Measurements from ENCODE around the gene IRAG1.
A peak's percentile ranks its signal among the peaks of the same experiment; 100 is the strongest.

IRAG1 gene

DNA sequence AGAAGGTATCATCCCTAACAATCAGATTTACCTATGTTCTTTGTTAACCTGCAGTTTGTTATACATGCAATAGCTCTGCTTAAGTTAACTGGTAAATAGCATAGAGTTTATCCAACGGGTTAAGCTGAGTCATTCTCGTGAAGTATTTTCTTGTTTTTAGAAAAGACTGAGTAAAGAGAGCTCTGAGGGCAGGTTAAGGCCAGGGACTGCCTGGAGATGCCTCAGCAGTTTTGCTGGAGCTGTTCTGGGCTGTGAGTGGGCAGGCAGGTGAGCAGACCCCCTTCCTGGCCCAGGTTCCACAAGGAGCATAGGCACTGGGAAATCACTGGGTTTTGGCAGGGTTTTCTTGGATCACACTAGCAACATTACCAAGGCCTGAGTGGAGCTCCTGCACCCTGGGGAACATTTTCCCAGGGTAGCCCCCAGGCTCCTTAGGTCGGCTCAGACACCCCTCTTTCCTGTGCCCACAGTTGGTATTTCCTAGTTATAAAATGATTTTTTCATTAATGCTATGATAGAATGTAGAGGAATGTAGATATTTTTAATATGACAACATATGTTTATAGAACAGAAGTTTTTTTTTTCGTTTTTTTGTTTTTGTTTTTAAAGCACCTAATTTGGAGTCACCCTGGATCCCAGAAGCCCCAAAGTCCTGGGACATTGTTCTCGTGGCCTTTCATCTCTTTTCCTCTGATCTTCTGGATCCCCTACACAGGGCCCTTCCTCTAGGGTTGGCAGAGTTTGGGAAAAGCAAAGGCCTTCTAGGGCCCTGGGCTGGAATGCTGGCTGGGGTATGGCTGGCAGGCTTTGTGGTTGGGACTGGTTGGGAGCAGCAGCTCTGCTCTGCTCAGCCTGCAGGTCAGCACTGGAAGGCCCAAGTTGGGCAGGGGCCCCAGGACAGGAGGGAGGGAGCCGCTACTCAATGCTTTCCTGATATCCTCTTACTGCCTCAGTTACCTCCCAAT lies 26.7 kb downstream of the IRAG1 start:
- no peak for DNase-seq

DNA sequence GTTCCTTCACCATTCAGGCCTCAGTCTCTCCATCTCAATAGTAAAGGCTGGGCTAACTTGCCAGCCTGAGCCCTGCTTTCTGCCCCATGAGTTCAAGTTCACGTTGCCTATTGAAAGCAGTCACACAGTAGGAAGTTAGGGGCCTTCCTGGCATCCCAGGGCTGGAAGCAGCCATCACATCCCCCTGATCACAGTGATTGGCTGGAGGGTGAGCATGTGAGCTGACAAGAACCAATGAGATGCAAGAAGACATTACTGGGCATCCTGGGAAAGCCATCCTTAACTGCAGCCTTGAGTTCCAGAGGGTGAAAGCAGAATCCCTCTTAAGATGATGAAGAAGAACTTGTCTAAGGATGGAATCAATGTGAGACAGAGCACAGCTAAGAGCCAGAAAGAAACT lies 29.1 kb downstream of the IRAG1 start:
- DNase-seq, result no peak

DNA sequence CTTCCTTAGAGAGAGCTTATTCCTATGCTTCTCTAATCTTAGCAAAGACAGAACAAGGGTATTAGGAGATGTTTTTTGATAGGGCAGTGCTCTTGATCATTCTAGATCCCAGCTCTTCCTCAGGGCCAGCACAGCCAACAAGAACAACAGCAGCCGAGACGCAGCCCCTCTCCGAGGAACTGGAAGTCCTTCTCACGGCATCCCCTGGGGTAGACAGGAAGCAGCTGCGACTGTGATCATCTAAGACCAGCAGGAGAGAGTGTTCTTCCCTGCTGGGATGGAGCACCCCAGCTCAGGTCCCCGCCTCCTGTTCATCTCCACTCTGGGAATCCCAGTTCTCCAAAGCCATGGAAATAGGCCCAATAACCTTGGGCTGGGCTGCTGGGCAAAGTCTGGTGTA lies 29.6 kb downstream of the IRAG1 start:
- DNase-seq, result no peak

DNA sequence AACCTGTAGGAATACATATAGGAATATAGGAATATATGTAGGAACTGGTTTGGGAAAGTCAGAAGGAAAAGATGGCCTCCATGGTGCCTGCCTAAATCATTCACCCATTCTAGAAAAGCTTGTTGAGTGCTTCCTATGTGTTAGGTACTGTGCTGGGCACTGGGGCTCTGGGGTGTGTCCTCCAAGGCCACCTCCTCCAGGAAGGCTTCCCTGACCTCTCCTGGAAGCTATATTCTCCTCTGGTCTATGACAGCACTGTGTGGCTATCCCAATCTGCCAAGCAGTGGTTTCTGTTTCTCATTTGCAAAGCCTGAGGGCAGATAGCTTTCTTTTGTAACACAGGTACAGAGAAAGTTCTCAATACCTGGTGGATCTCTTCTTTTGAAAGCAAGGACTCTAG lies 30.2 kb downstream of the IRAG1 start:
- DNase-seq, result no peak

DNA sequence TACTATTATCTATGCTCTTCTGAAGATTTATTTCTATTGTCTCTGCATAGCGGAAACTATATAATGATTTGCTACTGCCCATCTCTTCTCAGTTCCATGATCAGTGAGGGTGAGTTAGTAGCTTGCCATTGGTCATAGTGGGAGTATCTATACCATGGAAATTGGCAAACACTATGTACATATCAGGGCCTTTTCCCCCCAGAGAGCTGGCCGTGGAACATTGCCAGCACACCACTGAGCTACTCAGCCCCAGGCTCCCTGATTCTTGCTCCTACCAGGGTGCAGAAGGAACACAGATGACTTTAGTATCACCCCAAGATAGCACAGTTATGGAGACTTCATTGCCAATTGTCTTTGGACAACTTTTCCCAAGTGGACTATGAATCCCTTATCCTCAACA lies 33.2 kb downstream of the IRAG1 start:
- no peak for DNase-seq

DNA sequence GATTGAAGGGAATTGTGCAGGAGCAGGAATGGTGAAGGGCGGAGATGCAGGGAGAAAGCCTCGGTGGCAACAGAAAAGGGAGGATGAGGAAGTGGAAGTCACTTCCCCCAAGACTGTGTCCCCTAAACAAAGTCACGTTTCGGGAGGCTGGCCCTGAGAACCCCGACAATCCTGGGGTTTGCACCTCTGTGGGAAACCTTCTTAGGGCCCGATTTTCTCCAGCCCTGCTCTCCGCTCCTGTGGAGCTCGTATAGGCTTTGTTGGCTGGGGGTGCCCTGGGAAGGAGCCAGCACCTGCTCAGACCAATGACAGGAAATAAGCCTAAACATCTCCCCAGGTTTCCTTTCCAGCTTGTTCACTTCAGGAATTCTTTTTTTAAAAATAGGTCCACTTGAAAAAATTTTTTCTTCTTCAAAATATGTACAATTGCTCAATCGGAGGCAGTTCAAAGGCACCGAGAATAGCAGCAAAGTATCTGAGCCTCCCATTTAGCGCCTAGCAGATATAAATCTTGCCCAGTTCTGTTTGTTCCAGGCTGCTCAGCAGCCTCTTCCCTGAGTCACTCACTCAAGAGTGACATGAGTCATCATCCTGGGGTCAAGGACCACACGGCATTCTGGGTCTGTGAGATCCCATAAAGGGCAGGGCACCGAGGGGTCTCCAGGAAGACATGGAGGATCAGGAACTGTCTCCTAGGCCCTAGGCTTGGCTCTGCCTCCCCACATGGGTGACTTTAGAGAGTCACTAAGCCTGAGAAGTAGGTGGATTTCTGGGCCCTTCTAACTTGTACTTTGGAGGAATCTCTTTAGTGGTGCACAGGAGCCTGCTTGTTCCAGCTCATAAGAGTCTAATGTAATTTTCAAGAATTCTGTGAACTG lies 34.0 kb downstream of the IRAG1 start:
- DNase-seq, result no peak

DNA sequence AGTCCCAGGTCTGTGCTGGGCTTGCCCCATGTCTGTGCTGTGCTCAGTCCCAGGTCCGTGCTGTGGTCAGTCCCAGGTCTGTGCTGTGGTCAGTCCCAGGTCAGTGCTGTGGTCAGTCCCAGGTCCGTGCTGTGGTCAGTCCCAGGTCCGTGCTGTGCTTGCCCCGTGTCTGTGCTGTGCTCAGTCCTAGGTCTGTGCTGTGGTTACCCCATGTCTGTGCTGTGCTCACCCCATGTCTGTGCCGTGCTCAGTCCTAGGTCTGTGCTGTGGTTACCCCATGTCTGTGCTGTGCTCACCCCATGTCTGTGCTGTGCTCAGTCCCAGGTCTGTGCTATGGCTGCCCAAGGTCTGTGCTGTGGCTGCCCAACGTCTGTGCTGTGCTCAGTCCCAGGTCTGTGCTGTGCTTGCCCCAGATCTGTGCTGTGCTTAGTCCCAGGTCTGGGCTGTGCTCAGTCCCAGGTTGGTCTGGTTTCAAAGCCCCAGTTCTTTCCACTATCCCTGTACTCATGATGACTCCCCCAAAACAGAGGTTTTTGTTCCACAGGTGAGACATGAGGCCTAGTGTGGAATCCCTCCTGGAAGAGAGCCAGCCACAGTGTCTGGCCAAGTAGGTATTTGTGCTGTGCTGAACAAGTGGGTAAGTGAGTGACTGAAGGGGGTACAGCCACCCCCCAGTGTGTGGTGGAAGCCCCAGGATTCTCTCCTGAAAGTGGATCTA lies 34.8 kb downstream of the IRAG1 start:
- DNase-seq, result no peak

DNA sequence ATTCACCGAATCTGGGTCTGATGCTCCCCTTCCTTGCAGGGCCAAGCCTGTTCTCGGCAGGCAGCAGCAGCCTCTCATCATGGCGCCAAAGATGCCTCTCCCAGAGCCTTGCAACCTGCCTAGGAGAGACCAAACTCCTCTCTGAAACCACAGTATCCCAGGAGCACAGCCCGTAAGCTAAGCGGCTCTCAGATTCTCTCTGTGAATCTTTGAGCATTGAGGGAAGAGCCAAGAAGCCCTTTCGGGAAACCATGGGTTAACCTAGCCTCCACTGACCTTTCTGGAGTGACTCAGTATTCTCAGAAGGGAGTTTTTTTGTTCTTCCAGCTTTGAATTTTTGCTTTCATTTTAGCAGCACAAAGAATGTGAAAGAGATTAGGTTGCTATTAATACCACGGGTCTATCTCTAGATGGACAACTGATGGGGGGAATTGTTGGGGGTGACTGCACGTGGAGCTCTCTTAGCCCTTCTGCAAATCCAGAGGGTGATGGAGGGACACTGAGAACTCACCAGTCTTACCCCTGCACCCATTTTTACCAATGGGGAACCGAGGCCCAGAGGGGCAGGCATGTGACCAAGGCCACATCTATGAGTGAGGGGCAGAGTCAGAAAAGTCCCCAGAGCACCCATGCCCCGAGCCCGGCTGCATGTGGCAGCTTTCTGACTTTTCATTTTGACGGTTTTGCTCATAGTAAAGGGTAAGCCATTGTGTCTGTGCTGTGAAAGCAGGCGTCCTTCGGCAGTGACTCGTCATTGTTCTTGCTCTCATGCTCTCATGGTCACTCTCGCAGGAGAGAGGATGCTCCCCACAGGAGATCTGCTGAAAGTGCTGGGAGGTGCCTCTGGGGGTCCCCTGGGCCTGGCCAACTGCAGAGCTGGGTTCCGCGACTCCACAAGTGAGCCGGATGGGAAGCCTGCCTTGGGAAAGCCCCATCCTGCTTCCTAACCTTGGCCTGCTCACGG lies 36.0 kb downstream of the IRAG1 start:
- DNase-seq, result no peak

DNA sequence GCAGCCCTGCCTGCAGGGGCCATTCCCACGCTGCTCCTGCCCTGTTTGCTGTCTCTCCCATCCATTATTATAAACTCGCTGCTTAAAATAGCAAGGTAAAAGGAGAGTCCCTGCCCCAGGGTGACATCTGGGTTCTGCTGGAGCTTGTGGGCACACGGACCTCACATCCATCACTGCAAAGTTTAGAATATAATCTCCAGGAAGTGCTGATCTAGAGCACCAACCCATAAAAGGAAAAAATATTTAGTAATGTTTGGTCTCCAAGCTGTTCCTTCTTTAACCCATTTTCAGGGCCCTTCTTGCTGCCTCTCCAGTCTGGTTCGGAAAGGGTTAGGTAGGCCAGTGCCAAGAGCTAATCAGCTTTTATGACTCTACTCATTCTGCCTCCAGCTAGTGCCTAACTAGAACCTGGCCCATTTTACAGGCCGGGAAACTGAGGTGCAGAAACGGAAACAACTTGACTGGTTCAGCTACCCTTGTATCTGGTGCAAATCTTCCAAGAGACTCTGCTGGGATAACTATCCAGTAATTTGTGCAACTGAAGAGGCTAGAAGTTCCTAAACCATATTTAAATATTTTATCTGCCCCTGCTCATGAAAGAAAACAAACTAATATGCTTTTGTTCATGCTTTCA lies 37.5 kb downstream of the IRAG1 start:
- DNase-seq, result no peak

DNA sequence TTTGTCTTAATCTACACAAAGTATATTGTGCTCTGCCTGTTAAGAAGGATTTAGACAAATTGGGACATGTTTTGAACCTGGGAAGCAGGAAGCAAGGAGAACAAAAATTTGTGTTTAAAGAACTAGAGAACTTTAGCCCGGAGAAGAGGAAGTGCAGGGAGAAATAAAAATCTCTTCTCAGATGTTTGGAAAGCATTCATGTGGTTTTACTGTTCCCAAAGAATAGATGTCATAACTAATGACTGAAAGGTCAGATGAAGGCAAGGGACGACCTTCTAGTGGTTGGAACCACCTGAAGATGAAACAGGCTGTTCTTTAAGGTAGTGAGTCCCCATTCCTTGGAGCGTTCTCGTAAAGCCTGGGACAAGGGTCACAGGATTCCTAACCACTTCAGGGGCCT lies 38.3 kb downstream of the IRAG1 start:
- DNase-seq, result no peak

DNA sequence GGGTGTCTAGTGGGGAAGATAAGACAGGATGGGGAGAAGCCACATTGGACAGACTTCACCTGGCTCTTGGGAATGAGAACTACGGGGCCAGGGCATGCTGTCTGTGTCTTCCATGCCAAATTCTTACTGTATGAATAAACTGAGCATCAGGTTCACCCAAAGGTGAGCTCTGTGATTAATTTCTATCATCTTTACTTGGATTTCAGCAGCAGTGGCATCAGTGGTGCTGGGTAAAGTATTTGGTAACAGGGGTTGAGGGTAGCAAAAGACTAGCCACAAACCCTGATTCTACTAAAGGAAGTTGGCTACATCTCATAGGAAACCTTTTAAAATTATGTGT lies 38.8 kb downstream of the IRAG1 start:
- DNase-seq, result no peak

DNA sequence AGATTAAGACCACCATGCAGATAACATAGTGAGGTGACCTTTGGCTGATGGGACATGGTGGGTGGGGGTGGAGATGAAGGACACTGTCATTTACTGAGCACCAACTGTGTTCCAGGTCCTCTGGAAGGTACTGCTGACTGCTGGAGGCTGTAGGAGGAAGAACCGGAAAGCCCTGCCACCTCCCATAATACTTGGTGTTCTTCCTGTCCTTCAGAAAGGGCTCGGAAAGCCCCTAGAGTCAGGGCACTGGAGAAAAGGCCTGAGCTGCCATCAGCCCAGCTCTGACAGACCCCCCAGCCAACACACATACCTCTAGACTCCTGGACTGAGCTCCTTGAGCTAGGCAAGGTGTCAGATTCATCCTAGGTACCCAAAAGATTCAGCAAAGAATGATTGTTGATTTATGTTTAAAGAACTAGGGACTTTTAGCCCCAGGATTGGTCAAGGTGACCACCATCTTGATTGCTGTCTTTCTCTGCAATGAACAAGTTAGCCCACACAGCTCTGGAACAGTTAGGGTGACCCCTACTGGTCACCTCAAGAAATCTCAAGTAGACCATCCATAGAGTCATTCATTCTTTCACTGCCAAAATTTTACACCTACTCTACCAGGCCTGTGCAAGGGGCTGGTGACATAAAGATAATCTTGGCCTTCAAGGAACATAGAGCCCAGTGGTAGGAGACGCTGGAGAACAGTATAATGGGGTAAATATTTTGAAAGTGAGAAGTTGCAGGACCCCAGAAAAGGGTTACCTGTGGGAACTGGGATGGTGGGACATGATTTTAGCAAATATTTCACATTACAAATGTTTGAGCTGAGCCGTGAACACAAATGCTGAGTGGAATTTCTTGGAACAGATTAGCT lies 39.4 kb downstream of the IRAG1 start:
- peak; percentile 27 for DNase-seq

DNA sequence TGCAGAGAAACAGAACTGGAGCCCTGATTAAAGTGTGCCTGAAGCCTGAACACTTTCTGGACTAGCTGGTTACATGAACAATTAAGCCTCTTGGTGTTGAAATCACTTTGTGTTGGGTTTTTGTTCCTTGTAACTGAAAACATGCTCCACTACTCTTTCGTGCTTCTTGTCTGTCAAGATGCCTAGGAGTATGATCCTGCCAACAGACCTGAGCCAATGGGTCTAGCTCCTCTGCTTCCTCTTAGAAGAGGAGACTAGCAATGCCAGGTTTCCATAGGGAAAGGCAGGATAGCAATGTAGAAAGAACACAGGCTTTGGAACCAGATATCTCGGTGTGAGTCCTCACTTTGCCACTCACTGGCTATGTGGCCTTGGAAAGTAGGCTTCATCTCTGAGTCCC lies 40.3 kb downstream of the IRAG1 start:
- no peak for DNase-seq

DNA sequence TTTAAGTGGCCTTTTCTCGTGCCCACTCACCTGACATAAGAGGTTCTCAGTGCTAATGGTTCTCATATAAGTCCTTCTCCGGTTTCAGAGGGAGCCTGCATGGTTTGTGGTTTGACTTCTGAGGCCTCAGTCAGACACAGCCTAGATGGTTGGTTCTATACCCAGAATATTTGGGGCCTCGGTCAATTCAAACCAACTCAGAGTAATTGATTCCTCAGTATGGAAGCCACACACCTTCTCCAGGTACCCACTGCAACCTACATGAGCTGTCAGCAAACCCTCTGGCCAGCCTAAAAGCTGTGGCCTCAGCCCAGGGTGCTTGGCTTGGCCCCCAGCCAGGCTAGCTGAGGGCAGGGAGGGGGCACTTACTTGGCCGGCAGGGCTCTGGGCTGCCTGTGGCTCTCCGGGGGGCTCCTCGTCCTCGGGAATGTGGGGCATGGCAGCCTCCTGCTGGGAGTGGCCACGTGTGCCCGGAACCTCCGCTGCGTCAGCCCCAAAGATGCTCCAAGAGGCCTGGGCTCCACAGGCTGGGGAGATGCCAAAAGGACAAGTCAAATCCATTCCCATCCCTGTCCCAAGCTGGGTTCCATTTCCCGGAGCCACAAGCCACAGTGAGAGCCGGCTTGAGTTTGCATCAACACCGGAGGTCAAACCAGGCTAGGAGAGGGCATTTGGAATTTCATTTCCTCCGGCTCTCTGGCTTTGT lies 41.7 kb downstream of the IRAG1 start:
- no peak for DNase-seq

DNA sequence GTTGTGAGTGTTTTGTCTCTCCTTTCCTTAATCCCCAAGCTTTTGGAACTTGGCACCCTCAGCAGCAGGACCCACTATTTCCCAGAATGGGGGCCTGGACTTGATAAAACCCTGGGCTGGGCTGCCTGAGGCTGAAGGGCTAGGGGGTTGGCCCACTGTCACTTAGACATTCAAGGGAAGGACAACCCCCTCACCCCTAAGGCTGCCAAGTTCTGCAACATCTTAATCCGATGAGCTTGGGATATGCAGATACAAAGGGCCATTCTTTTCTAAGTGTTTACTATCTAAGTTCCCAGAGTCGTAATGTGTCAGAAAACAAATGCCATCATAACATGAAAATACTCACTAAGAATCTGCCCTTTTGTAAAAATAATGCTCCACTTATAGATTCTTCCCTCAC lies 42.9 kb downstream of the IRAG1 start:
- DNase-seq, result no peak

DNA sequence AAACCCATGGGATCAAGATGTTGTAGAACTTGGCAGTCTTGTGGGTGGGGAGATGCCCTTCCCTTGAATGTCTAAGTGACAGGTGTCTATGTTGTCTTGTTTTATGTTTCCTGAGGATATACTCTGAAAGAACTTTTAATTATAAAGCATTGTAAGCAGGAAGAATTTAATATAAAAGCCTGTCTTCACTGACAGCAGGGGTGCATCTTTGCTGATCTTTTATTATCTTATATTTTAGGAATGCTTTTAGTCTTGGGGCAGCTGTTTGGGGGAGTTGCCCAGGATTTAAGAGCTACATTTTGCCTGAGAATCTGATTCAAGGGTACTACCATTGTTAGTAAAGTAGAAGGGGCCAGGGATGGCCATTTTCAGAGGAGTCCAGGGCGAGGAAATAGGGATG lies 43.4 kb downstream of the IRAG1 start:
- no peak for DNase-seq

DNA sequence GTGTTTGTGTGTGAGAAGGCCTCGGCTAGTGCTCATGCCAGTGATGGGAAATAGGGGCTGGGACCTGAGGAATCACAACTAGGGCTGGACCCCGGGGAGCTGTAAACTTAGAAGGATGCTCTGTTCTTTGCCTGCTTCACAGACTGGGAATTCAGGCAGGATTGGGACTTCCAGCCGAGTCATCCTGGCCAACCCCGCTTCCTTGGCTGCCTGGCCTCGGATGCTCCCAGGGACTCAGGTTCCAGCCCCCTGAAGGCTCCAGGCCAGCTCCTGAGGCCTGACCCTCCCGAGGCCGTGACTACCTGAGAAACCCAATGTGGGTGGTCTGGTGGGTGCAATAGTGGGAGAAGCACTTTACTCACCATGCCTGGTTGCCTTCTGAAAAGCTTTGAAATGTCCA lies 44.7 kb downstream of the IRAG1 start:
- no peak for DNase-seq

DNA sequence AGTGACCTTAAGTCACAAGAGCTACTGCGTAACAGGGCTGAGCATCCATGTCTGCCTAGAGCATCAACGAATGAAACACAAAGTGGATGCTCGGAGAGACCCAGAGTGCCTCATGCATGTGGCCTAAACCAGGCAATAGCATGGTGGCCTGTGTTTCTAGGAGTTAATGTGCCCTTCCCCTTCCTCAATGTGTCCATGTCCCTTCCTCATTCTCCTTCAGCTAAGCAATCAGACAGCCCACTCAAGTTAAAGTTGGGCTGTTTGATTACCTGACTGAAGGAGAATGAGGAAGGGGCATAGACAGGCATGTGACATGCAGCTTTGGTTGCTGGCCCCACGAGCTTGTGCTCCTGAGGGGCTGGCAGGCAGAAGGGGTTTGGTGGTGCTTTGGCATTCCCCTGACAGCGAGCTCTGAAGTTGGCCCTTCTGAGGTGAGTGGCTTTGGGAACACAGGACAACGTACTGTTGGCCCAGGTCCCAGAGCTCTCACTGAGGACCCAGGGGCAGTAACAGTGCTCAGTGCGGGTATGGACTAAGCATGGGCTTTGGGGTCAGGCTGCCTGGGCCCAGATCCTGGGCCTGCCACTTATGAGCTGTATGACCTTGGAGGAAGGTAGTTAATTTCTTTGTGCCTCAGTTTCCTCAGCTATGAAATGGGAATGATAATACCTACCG lies 46.7 kb downstream of the IRAG1 start:
- no peak for DNase-seq

DNA sequence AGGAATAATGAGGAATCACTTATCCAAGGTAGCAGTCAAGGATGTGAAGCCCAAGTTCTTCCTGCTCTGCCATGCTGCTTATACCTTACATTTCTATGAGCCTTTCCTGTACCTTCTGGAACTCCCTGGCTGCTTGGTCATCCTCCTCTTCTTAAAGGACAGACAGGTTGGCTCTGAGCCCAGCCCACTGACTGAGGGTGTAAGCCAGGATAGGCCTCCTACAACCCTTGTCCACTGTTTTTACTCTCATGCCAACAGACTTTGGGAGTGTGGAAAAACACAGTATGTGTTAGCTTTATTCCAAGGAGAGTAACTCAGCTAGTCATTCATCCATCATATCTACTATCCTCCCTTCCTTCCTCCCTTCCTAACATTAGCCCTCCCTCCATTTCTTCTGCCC lies 47.5 kb downstream of the IRAG1 start:
- DNase-seq, result no peak

All from retina (tissue), 1 donor.